Lower lobe of right lung (tissue), 2 donors: ENCODE measurements around the gene C1QTNF7. TPM values are rescaled to one million over a fixed set of nuclear protein-coding genes. Genes with fewer than 3 reads are reported as not detected.

Source experiments
- ATAC-seq, 2 donors: fragments of 200-7000 bp; cut with Tn5 transposase; one replicate each; pipeline ENCODE4 v1.9.1; 2020 to 2022; ENCODE audit warnings: mild to moderate bottlenecking in 2 of 2, moderate library complexity in 2 of 2
- DNase-seq: peaks from one replicate; pipeline ENCODE4 v3.0.0-alpha.2; 2020
- H3K27ac ChIP-seq: fragments of 200-600 bp; one replicate; pipeline ENCODE4 v1.8.0; 2022
- H3K27me3 ChIP-seq: fragments of 200-600 bp; one replicate; pipeline ENCODE4 v1.8.0; 2022; ENCODE audit warnings: low read depth
- H3K36me3 ChIP-seq: fragments of 200-600 bp; one replicate; pipeline ENCODE4 v1.8.0; 2022; ENCODE audit warnings: mild to moderate bottlenecking
- H3K4me1 ChIP-seq: fragments of 200-600 bp; one replicate; pipeline ENCODE4 v1.8.0; 2022
- H3K4me3 ChIP-seq: fragments of 200-600 bp; one replicate; pipeline ENCODE4 v1.8.0; 2022; ENCODE audit warnings: mild to moderate bottlenecking
- H3K9me3 ChIP-seq: fragments of 200-600 bp; one replicate; pipeline ENCODE4 v1.8.0; 2022
- intact Hi-C: fragments of 100-400 bp; cut with DNase I; formaldehyde crosslinking; loops from one replicate; pipeline ENCODE4 v1.11.0; 2022
- total RNA-seq: library from RNA; stranded (reverse); fragmentation: NEBNext Ultra II Directional; extraction: Animal tissue kit (Norgen Biotek cat#: 25700); gene quantifications from one replicate; pipeline ENCODE4 v1.2.1, GENCODE V29; 2021
- TF ChIP-seq, protein P1 (sequence below): fragments of 200-600 bp; IDR thresholded peaks from one replicate; pipeline ENCODE4 v1.8.0; 2022; ENCODE audit warnings: antibody characterized with exemption, mild to moderate bottlenecking
- donor health status: DM: no; HTN: yes; CAD: no; lungs with severe emphysema.

C1QTNF7 gene
- total RNA-seq, 1 donor from 2014 or later = 10.7 TPM

DNA sequence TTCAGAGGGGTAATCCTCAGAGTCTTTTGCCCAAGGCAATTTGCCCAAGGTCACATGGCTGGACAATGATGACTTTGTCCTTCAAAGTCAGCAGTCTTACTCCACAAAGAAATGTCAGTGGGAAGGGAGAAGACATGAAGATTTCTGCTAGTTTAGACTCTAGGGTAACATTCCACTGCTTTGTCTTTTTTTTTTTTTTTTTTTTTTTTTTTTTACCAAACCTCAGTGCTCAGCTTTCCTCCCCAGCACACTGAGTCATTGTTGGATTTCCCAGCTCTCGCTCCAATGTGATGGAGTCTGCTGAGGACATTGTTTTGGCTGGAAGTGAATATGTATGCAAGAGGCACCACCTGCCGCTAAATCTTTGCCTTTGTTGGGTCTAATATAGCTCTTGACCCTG, 7.2 kb upstream of the C1QTNF7 start:
- Histone ChIP-seq H3K27me3 (no peaks in the 10 kb centered on the region), H3K36me3 (no peaks in the 10 kb centered on the region), H3K4me3 (no peak overlapping the region), H3K9me3 (no peaks in the 10 kb centered on the region), H3K27ac (no peak overlapping the region), H3K4me1 (peaks cover 15% of the 10 kb centered on the region)
- TF ChIP-seq, protein P1, sequence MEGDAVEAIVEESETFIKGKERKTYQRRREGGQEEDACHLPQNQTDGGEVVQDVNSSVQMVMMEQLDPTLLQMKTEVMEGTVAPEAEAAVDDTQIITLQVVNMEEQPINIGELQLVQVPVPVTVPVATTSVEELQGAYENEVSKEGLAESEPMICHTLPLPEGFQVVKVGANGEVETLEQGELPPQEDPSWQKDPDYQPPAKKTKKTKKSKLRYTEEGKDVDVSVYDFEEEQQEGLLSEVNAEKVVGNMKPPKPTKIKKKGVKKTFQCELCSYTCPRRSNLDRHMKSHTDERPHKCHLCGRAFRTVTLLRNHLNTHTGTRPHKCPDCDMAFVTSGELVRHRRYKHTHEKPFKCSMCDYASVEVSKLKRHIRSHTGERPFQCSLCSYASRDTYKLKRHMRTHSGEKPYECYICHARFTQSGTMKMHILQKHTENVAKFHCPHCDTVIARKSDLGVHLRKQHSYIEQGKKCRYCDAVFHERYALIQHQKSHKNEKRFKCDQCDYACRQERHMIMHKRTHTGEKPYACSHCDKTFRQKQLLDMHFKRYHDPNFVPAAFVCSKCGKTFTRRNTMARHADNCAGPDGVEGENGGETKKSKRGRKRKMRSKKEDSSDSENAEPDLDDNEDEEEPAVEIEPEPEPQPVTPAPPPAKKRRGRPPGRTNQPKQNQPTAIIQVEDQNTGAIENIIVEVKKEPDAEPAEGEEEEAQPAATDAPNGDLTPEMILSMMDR = no peak
- intact Hi-C loops = no loop called here
- DNase-seq (no peak), ATAC-seq (no peak)

- H3K4me3 ChIP-seq = no peak overlapping the region
- DNase-seq = no peak
- peaks cover 4% of the 10 kb centered on the region for H3K4me1 ChIP-seq
- intact Hi-C loops = no loop called here
- H3K9me3 ChIP-seq = no peaks in the 10 kb centered on the region
- H3K27ac ChIP-seq = no peak overlapping the region
- ATAC-seq = no peak
- H3K27me3 ChIP-seq = no peaks in the 10 kb centered on the region
- H3K36me3 ChIP-seq = no peaks in the 10 kb centered on the region
- TF ChIP-seq, protein P1 = no peak
Measured at GRCh38 chr4:15423285-15423711, 4.5 kb upstream of the C1QTNF7 start.

- no peak overlapping the region for H3K4me3 ChIP-seq
- no peaks in the 10 kb centered on the region for H3K36me3 ChIP-seq
- no peaks in the 10 kb centered on the region for H3K9me3 ChIP-seq
- DNase-seq (no peak), ATAC-seq (no peak)
- intact Hi-C loops = no loop called here
- peaks cover 4% of the 10 kb centered on the region for H3K4me1 ChIP-seq
- TF ChIP-seq, protein P1 = no peak
- H3K27me3 ChIP-seq = no peaks in the 10 kb centered on the region
- no peak overlapping the region for H3K27ac ChIP-seq
Measured at GRCh38 chr4:15425520-15425919, 2.3 kb upstream of the C1QTNF7 start.

DNA sequence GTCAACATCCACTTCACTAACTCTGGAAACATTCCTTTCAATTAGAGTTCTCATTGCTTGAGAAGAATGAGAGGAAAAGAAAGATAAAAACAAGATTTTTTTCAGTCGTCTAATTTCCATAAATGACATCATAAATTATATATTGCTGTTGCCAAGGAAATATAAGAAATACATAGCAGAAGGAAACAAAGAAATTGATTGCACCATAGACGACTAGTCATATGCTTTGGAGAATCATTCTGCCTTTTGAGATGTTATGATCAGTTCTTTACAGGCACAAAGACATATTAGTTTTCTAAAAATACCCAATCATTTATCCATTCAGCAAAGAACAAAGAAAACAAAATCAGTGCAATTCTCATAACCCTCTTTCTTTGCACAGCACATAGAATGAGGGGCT, 672 bp upstream of the C1QTNF7 start:
- Histone ChIP-seq H3K27me3 (no peaks in the 10 kb centered on the region), H3K4me1 (peaks cover 4% of the 10 kb centered on the region), H3K36me3 (no peaks in the 10 kb centered on the region), H3K4me3 (no peak overlapping the region), H3K9me3 (no peaks in the 10 kb centered on the region), H3K27ac (peak overlapping the region; percentile 26)
- DNase-seq = no peak
- intact Hi-C loops = no loop called here
- ATAC-seq = no peak
- TF ChIP-seq, protein P1 = no peak

- Histone ChIP-seq H3K4me3 (peak overlapping the region; percentile 1), H3K4me1 (peaks cover 4% of the 10 kb centered on the region), H3K27me3 (no peaks in the 10 kb centered on the region), H3K27ac (no peak overlapping the region), H3K9me3 (no peaks in the 10 kb centered on the region), H3K36me3 (no peaks in the 10 kb centered on the region)
- peak in 1 of 2 donors; percentile 31 for ATAC-seq
- TF ChIP-seq, protein P1 = no peak
- intact Hi-C loops = no loop called here
- DNase-seq = no peak
Measured at GRCh38 chr4:15428611-15429010, 778 bp downstream of the C1QTNF7 start.

DNA sequence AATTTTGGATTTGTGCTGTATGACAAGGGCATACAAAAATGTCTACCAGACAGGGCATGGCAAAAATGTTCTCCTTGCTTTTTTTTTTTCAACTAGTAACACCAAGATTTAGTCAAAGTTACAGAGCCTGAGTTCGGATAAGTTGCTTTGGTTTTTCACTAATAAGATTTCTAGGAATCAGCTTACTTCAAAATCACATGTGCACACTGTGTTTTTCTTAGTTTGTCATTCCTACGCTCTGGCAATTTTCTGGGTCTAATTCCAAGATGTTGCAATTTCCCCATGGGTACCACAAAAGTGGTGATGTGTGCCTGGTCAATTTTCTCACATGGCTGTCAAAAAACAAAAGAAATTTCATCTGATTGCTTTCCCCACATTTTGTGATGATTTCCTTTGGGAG, 6.3 kb downstream of the C1QTNF7 start:
- ATAC-seq = no peak
- Histone ChIP-seq H3K36me3 (no peaks in the 10 kb centered on the region), H3K4me1 (peaks cover 11% of the 10 kb centered on the region), H3K9me3 (no peaks in the 10 kb centered on the region), H3K4me3 (no peak overlapping the region), H3K27ac (no peak overlapping the region), H3K27me3 (no peaks in the 10 kb centered on the region)
- TF ChIP-seq, protein P1 = no peak
- intact Hi-C loops = no loop called here
- DNase-seq = no peak
